ENCODE results near the gene CDC42BPB.

Gene CDC42BPB

DNA sequence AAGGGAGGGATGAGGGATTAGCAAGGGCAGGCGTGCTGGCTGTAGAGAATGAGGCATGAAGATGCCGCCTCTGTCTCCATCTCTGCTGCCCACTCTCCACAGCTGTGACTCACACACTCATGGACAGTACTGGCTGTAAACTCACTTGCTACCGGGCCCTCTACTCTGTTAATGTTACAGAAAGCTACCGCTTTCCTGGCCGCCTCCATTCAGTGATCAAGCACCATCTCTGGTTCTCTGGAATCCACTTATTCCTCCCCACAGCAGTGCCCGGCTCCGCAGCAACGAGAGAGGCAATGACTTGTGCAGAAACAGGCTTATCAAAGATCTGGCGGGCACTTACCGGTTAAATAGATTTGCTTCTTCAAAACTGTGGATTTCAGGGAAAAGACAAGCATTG lies 100.1 kb downstream of the CDC42BPB start:
- DNase-seq = no peak

DNA sequence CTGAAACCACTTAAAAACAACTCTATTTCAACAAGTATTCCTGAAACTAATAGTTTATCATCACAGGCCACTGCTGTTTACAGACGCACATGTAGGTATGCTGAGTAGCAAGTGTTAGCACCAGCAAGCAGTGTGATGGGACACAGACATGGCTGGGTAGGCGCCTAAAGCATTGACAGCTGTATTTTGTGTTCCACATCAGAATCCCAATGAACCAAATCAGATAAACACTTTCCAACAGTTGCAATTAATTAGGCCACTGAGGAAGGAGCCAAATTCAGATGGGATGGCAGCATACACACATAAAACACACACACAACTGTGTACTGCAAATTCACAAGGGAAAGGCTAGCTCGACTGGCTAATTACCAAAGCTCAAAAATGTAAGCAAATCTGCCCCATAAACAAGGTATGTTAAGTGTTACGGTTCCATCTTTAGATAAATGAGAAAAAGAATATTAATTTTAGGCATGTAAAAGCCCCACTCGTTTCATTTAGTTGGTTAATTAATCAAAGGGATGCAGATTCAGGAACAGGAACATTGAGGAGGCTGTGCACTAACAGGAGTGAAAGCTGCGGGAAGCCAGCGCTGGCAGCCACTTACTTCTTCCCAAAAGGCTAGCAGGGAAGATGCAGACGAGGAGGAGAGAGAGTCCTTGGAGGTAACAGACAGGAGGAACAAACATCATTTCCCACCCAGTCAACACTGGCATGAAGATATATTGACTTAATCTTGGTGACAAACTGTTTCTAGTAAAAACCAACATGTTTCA lies 101.5 kb downstream of the CDC42BPB start:
- DNase-seq = no peak

DNA sequence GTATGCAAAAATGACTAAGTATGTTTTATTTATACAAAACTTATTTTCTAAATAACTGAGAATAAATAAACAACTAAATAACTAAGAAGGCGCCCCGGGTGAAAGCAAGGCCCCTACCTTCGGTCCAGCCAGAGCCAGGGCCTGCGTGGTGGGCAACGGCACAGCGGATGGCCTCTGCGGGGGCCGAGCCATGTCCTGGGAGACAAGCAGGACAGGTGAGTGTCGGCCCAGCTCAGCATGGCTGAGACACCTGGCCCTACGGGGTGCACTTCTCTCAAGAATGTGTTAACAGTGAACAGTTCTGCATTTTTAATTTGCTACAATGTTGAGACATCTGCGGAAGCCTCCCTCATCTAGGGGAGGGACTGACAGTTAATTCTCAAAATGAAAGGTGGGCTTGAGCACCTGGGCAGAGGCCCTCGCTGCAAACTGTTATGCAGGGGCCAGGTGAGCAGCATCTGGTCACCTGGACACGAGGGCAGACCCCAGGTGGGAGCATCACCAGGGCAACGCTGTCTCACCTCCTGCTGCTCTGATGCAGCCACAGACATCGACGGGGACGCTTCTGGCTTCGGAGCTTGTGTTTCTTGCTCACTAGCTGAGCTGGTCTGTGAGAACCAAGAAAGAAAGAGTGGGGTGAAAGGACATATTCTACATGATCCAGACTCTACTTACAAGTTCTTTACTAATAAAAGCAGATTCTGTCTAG lies 103.1 kb downstream of the CDC42BPB start:
- no peak for DNase-seq

DNA sequence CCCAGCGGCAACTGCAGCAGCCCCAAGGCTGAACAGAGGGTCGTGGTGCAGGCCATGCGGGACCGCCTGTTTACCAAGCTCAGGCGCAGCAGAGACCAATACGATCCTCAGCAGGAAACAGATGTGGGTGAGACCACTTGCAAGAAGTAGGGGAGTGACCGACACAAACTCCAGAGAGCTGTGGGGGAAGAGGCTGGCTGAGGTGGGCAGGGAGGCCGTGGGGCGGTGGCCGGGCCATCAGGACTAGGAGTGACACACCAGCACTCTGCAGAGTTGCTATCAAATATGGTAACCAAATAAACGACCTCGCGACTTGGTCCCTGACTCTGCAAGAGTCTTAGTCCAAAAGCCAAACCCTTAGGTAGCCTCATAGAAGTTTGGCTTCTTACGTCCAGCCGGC lies 104.2 kb downstream of the CDC42BPB start:
- DNase-seq = no peak

DNA sequence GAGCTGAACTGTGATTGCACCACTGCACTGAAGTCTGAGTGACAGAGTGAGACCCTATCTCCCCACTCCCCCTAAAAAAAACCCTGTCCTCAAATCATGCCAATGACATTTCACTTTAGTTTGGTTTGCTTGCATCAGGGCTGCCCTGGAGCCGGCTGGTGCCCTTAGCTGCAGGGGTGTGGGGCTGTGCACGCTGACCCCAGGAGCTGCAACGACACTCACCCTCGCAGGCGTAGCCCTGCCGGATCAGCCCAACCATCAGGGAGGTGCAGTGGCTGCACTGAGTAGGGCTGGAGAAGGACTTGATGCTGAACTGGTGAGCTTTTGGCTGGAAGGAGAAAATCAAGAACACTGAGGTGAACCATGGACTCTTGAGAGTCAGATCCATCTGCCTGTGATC lies 105.1 kb downstream of the CDC42BPB start:
- DNase-seq = no peak

DNA sequence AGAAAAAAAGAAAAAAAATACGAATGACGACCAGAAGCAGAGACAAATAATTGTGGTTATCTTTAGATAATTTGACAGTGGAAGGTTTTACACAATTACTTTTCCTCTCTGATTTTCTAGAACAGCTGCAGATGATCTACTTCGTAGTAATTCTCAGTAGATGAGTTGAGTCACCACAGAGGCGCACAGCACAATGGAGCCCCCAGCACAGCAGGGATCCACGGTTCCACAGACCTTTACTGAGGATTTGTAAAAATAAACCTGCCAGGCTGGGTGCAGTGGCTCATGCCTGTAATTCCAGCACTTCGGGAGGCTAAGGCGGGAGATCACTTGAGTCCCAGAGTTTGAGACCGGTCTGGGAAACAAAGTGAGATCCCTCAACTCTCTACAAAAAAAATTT lies 105.5 kb downstream of the CDC42BPB start:
- no peak for DNase-seq

DNA sequence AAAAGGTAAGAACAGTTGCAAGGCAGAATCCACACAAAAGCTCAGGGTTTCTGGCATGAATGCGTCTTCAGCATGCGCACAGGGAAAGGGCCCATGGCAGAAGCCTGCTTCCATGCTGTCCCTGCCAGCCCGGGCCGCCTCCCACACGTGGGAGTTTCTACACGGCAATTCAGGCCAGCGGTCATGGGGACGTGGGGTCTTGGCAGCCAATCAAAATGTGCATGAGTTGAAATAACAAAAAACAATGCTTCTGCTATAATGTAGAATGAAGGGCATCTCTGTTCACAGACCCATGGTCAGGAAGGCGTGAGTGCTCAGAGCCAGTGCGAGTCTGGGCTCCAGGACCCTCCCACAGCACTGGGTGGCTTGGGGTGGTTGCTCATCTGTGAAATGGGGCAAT lies 106.3 kb downstream of the CDC42BPB start:
- no peak for DNase-seq

DNA sequence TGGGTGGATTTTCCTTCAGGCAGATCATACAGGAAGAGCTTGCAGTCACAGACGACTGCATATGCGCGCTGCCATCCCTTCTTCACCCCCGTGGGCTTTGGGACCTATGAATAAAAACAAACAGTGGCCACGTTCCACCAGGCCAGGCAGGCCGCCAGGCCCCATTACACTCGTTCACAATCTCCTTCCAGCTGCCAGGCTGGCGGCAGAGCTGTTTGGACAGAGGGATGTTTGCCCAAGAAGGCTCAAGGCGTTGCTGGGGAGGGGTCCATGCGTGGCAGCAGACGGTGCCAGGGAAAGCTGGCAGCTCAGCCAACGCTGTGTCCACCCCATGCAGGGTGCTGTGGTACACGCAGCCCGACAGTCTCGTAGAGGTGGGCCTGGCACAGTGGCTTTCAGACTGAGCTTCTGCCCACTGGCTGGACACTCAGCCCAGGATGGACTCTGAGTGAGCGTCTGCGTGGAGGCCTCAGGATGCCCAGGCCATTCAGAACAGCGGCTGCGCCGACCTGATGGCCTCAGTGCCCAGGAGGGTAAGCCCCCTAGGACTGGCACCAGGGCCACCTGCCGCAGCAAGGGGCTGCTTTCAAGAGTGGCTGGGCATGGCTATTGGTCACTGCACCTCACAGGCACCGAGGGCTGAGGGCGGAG lies 107.4 kb downstream of the CDC42BPB start:
- no peak for DNase-seq

DNA sequence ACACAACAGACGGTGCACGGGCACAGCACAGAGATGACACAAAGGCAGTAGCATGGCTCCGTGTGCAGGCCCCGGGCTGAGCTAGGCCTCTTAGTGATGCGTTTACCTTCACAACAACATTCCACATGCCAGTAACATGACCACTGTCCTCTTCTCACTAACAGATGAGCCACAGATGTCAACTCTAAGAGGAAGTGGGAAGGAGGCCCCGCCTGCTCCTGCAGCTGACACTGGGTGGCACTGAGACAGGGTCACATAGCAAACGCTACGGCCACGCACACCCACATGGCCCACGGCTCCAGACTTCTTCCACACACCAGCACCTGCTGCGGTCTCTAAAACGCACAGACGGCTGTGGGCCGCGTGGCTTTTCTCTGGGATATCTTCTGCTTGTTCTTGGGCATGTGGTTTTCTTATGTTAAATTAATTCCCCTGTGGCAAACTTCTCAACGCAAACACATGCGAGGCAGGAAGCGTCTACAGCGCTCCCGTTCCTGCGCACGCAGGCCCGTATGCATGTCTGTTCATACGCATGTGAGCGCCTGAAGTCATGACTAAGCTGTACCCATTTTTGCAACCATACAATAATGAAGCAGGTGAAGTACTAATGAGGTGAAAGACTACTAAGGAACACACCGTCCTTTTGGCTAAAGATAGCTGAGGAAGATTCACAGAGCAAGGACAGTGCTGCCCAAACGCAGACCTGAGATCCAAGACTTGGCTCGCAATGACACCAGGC lies 108.1 kb downstream of the CDC42BPB start:
- no peak for DNase-seq

DNA sequence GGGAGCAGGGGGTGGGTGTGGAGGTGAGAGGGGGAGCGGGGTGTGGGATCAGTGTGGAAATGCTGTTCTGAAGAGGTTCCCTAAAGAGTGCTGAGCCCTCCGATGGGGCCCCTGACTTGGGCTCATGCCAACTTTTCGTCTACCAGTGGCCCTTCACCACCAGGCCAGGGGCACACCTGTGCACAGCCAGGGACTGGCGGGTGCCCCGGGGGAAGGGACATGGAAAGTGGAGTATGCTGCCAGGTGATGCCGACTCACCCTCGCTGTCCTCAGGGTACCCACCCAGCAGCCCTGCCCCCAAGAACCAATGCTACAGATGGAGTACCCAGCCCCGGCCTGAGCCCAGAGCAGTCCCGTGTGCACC lies 108.7 kb downstream of the CDC42BPB start:
- no peak for DNase-seq

DNA sequence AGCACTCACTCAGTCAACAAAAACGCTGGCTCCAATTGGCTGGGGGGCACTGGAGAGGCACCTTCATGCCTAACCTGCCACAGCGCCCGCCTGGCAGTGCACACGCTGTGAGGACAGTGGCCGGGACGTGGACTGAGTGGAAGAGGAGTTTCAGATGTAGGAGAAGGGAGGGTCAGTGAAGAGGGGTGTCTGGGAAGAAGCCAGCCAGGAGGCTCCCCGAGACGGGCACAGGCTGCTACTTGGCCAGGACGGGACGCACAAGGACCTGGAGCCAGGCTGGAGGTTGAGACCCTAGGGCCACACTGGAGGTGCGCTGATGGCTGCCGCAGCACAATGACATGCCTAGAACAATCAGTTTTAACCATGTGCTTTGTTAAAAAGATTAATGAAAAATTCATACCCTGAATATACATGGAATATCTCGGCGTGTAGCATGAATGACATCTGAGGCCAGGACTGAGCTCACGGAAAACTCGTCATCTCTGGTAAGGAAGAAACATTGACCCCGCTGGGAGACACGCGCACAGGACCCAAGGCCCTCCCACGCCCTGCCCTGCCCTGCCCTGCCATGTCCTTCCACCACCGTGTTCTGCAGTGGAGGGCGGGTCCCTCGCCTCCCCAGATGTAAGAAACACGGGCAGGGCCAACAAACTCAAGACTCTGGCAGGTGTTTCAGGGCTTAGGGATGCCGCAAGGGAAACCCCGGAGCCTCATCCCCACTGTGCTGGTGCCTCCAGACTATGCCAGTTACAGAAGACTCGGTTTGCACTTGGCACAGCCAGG lies 109.8 kb downstream of the CDC42BPB start:
- no peak for DNase-seq

DNA sequence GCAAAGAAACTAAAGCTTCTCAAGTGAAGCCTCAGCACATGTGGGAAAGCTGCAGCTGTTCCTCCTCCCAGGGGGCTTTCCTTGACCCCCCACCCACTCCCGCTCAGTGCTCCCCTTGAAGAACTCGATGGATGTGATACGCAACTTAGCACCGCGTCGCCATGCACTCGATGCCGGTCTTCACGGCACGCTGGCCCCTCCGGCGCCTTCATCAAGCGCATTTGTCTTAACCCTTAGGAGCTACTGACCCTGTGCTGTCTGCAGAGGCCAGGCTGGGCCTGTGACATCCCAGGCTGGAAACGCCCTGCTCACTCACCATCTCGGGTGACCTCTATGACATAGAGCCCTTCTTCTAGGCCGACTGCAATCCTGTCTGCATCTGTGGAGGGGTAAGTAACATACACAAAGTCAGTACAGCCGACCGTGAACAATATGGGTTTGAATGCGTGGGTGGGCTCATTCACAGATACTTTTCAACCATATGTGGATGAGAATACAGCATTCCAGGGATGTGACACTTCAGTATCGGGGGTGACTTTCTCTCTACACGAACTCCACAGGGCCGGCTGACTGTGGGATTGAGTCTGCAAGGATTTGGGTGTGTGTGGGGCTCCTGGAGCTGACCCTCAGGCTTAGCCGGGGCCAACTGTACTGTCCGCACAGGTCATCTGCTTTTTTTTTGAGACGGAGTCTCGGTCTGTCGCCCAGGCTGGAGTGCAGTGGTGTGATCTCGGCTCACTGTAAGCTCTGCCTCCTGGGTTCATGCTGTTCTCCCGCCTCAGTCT lies 111.8 kb downstream of the CDC42BPB start:
- DNase-seq = no peak

DNA sequence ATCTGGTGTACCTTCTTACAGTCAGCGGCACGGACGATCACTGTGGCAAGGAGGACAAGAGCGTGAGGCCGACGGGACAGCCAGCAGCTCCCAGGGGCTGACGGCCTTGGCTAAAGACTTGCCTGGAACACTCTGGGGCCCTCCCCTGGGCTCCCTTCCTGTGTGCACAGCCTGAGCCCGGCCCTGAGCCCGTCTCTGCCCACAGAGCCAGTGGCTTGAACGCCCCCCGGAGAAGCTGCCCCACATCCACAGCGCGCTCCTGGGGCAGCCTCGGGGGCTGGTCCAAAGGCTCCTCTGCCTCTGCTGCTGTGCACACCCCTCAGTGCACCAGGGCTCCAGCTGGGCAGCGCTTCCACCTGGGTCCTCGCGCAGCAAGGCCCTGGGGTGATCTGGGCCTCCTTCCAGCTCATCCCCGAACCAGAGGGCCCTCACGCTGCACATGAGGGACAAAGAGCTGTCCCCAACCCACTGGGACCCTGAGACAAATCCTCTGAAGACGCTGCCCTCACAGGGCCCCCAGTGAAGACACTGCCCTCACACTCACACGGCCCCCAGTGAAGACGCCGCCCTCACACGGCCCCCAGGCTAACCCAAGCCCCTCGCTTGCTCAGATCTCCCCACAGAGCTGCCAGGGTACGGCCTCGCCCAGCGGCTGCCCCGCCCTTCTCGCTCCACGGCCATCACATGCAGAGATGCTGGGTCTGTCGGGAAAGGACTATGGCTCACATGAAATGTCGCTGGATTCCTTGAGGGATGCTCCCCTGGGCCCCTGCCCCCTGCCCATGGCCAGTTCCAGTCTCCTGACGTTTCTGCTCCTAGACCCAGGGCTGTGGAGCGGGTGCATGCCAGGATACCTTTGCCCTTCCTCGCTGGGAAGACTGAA lies 112.7 kb downstream of the CDC42BPB start:
- no peak for DNase-seq

DNA sequence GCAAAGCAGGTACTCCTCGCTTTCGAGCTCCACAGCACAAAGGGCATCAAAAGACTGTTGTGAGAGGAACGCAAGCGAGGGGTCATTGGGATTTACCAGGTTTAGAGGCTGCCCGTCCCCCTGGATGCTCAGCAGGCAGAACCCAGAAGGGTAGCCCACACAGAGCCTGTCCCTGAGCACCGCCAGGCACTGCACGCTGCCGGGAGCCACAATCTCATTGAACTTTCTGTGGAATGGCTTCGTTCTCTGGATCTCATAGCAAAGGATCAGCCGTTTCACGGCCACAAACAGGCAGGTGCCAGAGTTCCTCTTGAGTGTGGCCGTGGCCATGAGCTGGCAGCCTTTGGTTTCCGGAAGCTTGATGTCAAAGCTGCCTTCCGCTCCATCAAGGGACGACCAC lies 113.4 kb downstream of the CDC42BPB start:
- no peak for DNase-seq

DNA sequence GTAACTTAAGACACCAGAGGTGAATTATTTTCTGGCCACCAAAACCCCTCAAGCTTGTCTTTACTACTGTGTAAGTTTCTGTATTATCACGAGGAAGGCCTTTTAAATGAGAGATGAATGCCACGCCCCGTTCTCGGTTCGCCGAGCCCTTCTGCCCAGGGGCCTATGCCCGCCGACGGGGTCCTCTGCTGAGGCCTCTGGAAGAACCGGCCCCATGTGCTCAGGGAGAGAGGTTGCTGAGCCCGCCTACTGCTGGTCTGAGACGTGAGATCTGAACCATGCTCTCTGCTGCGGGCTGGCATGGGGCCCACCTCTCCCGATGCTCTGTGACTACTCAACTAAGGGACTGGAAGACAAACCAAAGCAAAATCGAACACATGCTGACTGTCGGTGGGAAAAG lies 113.9 kb downstream of the CDC42BPB start:
- DNase-seq = no peak

DNA sequence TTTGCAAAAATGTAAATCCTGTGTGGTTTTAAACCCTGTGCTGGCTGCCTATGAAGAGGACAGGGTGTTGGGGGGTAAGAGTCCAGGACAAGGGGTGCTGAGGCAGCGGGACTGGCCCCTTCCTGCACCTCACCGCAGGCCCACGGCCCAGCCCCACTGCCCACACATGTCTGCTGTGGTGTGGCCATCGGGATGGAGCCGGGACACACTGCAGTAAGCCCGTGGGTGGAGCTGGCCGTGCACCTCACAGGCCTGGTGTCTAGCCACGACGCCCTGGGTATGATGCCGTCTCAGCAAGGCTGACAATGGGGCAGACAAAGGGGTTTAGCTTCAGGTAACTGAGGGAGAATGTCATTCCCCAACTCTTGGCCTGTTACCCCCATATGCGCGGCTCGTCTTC lies 115.3 kb downstream of the CDC42BPB start:
- DNase-seq = no peak

DNA sequence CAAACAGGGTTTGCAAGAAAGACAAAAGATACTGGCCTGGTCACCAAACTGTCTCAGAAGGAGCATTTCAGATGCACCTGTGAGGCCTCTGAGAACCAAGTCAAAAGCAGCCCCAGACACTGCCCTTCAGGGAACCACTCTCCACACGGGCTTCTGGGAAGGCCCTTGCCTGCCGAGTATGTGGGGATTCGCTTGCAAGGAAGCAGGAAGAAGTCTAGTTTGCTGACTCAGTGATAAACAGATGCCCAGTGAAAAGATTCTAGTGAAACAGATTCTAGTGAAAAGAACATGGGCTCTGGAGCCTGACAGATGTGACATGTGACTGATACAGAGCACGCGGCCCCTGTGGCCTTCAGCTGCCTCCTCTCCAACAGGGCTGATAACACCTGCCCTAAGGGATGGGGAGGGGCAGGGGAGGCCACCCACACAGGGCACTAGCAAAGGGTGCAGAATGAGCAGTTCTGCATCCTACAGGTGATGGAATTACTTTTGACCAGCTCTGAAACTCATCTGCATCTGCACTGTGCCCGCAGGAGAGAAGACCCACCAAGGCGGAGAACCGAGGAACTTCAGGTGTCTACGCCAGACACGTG lies 115.8 kb downstream of the CDC42BPB start:
- DNase-seq = no peak

DNA sequence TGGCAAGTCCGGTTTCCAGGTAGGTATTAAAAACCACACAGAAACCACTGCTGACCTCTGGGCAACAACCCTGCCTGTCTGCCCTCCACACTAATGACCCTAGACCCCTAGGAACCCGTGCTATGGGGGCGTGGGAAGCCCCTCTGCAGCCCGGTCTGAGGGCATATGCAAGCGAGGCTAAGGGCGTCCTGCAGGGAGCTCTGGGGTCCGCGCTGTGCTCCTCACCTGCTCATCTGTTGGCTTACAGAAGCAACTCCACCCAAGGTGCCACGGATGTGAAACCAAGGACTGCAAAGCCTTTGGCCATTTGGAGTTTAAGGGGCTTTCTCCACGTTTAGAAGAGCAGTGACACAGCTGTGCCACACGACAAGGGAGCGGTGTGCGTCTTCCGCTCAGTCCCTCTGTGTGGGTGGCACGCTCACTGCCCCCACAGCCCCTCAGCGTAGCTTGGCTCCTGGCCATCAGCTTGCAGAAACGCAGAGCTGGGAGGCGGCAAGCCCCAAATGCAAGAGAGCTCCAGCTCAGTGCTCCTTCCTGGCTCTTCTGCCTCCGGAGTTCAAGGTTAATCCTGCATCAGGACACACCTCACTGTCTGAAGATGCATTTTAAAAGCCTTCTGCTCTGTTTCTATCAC lies 116.5 kb downstream of the CDC42BPB start:
- no peak for DNase-seq

DNA sequence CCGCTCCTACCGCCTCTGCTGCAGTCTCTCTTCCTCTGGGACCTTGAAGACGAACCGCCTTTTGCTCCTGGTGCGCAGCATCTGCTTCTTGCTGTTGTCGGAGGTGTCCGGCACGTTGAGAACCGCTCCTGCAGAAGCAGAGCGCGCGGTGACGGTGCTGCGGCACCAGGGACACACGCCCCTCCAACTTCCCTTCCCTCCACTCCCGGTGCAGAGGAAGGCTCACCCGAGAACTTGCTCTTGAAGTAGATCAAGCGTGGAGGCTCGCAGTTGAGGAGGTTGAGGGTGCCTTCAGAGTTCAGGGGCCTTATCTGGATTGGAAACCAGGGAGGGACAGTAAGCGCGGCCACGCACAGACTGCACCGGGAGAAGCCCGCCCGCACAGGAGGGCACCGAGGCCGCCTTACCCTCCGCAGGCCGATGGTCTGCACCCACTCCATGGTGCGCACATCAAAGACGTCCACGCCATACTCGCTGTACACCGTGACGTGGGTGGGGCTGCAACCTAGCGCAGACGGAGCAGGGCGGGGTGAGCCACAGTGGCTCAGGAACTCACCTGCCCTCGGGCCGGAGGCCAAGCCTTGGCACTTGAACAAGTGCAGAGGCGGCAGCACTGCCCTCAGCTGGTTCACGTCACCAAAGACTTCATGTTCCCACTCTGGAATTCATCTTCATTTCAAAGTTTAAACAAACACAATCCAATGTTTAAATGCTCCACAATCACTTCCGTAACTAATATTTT lies 117.4 kb downstream of the CDC42BPB start:
- DNase-seq = no peak

Measured in activated CD8-positive, alpha-beta memory T cell treated with anti-CD3 and anti-CD28 coated beads, Interleukin-2, amount 50 U/mL, for 4 hours (primary cell).